Measurements from ENCODE around the gene OR13C3. TPM values are rescaled to one million over a fixed set of nuclear protein-coding genes. Genes with fewer than 3 reads are reported as not detected.

OR13C3 gene
- not detected for total RNA-seq
- long read RNA-seq, result 0 reads

DNA sequence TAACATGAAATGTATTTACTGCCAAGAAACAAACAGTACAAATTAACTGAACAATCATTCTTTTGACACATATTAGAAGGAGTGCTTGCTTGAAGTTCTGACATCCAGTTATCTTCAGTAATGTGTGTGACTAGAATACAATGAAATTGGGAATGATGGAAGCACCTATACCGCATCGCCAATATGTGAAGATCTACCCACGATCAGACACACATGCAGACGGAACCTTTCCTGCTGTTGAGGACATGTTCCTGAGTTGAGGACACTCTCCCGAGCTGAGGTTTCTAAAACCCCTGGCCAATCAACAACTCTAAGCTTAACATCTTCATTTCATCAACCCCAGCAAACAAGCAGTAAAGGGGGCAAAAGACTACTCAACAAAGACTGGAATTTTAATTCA is at the start of gene OR13C3:
TSS of gene OR13C3 (minus strand) at position 101 of the 400 bp plus-strand sequence. CDS start 133 bp downstream, outside the sequence.
- H3K9me3 ChIP-seq, result no peaks in the 10 kb centered on the region
- no peak within 1 kb of the TSS for H3K27ac ChIP-seq
- no peak for ATAC-seq
- TF ChIP-seq, protein P1, sequence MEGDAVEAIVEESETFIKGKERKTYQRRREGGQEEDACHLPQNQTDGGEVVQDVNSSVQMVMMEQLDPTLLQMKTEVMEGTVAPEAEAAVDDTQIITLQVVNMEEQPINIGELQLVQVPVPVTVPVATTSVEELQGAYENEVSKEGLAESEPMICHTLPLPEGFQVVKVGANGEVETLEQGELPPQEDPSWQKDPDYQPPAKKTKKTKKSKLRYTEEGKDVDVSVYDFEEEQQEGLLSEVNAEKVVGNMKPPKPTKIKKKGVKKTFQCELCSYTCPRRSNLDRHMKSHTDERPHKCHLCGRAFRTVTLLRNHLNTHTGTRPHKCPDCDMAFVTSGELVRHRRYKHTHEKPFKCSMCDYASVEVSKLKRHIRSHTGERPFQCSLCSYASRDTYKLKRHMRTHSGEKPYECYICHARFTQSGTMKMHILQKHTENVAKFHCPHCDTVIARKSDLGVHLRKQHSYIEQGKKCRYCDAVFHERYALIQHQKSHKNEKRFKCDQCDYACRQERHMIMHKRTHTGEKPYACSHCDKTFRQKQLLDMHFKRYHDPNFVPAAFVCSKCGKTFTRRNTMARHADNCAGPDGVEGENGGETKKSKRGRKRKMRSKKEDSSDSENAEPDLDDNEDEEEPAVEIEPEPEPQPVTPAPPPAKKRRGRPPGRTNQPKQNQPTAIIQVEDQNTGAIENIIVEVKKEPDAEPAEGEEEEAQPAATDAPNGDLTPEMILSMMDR (IDR thresholded peaks at IDR 0.05), result no peak
- DNase-seq, result no peak
- H3K36me3 ChIP-seq, result no peaks in the 10 kb centered on the region
- H3K4me3 ChIP-seq, result no peak within 1 kb of the TSS
- intact Hi-C loops (cut with DNase I), result no loop called here
- no peaks in the 10 kb centered on the region for H3K4me1 ChIP-seq
- no peaks in the 10 kb centered on the region for H3K27me3 ChIP-seq

DNA sequence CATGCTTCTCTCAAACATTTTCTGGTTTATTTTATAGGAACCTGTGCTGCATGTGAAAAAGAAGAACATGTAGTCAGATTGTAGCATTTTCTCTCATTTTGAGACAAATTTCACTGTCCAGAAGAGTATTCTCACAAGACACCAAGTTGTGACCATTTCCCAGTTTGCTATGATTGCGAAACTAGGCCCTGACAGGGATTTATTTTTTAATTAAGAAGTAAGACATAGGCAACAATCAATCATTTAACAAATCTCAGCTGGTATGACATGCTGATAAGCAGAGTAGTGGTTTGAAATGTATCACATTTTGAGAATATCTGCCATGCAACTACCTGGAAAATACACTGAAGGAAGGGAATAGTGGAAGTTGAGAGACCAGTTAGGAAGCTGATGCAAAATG is 43.9 kb upstream of the OR13C3 start:
- H3K9me3 ChIP-seq, result no peaks in the 10 kb centered on the region
- TF ChIP-seq, protein P1 (IDR thresholded peaks at IDR 0.05), result no peak
- ATAC-seq (no peak), DNase-seq (no peak)
- no peaks in the 10 kb centered on the region for H3K4me1 ChIP-seq
- intact Hi-C loops (cut with DNase I), result no loop called here
- no peak overlapping the region for H3K27ac ChIP-seq
- no peaks in the 10 kb centered on the region for H3K27me3 ChIP-seq
- H3K4me3 ChIP-seq, result no peak overlapping the region
- no peaks in the 10 kb centered on the region for H3K36me3 ChIP-seq

DNA sequence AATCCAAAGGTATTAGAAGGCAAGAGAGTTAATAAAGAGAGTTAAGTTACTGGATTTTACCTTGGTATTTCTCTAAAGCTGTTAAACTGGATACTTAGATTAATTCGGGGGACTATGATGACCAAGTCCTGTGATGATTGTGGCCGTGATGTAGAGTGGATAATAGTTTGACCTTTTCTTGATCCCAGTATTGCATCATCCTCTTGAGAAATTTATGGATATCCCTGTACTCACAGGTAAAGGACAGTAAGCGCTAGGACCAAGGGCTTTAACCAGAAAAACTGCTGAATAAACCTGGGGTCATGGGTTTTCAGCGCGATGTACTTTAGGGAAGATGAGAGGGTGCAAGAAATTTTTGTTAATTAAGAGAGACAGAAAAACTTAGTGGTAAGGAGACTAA is 40.6 kb upstream of the OR13C3 start:
- no peaks in the 10 kb centered on the region for H3K27me3 ChIP-seq
- intact Hi-C loops (cut with DNase I), result no loop called here
- TF ChIP-seq, protein P1 (IDR thresholded peaks at IDR 0.05), result no peak
- no peak for DNase-seq
- no peak overlapping the region for H3K27ac ChIP-seq
- no peaks in the 10 kb centered on the region for H3K4me1 ChIP-seq
- ATAC-seq, result no peak
- H3K36me3 ChIP-seq, result no peaks in the 10 kb centered on the region
- no peak overlapping the region for H3K4me3 ChIP-seq
- H3K9me3 ChIP-seq, result no peaks in the 10 kb centered on the region

DNA sequence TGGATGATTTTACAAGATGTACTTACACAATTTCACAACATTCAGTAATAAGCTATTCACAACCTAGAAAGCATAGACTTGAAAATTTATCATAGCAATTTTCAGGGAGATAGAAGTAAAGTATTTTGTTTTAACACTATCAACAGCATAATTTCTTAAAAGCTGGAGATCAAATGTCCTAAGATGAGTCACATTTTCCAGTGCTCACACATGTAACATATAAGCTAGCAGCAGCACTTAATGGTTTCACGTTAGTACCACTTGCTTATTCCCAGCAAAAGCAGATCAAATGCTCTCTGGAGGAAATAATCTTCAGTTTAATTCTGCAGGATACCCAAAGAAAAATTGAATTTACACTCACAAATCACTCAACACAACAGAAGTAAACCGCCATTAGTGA is 38.8 kb upstream of the OR13C3 start:
- TF ChIP-seq, protein P1 (IDR thresholded peaks at IDR 0.05), result no peak
- no peak overlapping the region for H3K4me3 ChIP-seq
- H3K27ac ChIP-seq, result no peak overlapping the region
- ATAC-seq (no peak), DNase-seq (no peak)
- intact Hi-C loops (cut with DNase I), result no loop called here
- no peaks in the 10 kb centered on the region for H3K4me1 ChIP-seq
- no peaks in the 10 kb centered on the region for H3K36me3 ChIP-seq
- no peaks in the 10 kb centered on the region for H3K27me3 ChIP-seq
- H3K9me3 ChIP-seq, result no peaks in the 10 kb centered on the region

DNA sequence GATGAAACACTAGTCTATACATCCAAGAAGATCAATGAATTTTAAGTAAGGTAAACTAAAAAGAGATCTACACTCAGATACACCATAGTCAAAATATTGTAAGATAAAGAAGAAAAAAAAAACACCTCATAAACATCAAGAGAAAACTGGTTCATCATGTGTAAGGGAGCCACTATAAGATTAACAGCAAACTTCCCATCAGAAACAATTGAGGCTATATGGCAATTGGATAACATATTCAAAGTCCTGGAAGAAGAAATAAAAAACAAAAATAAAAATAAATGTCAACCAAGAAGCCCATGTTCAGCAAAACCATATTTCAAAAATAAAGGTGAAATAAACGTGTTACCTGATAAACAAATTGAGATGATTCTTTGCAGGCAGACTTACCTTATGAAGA is 36.0 kb upstream of the OR13C3 start:
- Histone ChIP-seq H3K36me3 (no peaks in the 10 kb centered on the region), H3K4me1 (no peaks in the 10 kb centered on the region), H3K9me3 (no peaks in the 10 kb centered on the region), H3K27ac (no peak overlapping the region), H3K27me3 (no peaks in the 10 kb centered on the region), H3K4me3 (no peak overlapping the region)
- TF ChIP-seq, protein P1 (IDR thresholded peaks at IDR 0.05), result no peak
- intact Hi-C loops (cut with DNase I), result no loop called here
- no peak for DNase-seq
- ATAC-seq, result no peak

DNA sequence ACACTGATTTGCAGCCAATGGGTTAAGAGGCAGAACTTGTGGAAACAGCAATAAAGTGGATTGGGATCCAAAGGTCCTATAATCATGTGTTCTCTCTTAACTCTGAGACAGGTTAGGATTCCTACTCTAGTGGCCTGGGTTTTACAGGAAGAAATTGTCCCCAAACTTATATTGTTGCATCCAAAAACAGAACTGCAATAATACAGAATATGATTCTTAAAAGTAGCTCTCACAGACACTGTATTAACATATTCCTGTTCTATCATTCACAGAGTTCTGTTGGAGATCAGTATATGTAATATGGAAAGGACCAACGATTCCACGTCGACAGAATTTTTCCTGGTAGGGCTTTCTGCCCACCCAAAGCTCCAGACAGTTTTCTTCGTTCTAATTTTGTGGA is 32.2 kb upstream of the OR13C3 start, which contains the start of gene OR13C8:
TSS of gene OR13C8 (plus strand) at position 301 of the 400 bp plus-strand sequence. CDS start at position 301, 0 bp downstream.
- DNase-seq, result no peak
- H3K4me1 ChIP-seq, result no peaks in the 10 kb centered on the region
- H3K27ac ChIP-seq, result no peak within 1 kb of the TSS
- TF ChIP-seq, protein P1 (IDR thresholded peaks at IDR 0.05), result no peak
- no peak within 1 kb of the TSS for H3K4me3 ChIP-seq
- H3K9me3 ChIP-seq, result no peaks in the 10 kb centered on the region
- no peaks in the 10 kb centered on the region for H3K27me3 ChIP-seq
- no peaks in the 10 kb centered on the region for H3K36me3 ChIP-seq
- intact Hi-C loops (cut with DNase I), result no loop called here
- ATAC-seq, result no peak
